Neuron (in vitro differentiated cells): ENCODE data around the gene LENEP.

Source experiments
- H2AFZ ChIP-seq: one replicate; pipeline ENCODE4 v1.6.1; 2013; ENCODE audit warnings: low read depth, mild to moderate bottlenecking, inconsistent platforms, low read length, moderate library complexity
- H3K27me3 ChIP-seq: one replicate; pipeline ENCODE4 v1.6.1; 2013; ENCODE audit warnings: low read length; ENCODE audit not compliant: insufficient read depth
- H3K36me3 ChIP-seq: one replicate; pipeline ENCODE4 v1.6.1; 2013; ENCODE audit warnings: low read length; ENCODE audit not compliant: insufficient read depth
- H3K4me1 ChIP-seq: one replicate; pipeline ENCODE4 v1.6.1; 2013; ENCODE audit warnings: low read length; ENCODE audit not compliant: insufficient read depth
- H3K4me3 ChIP-seq: 2 replicates; pipeline ENCODE4 v1.5.1; 2013; ENCODE audit warnings: mild to moderate bottlenecking, low read length, moderate library complexity
- H3K9me3 ChIP-seq: one replicate; pipeline ENCODE4 v1.6.1; 2013; ENCODE audit warnings: low read length

LENEP gene

DNA sequence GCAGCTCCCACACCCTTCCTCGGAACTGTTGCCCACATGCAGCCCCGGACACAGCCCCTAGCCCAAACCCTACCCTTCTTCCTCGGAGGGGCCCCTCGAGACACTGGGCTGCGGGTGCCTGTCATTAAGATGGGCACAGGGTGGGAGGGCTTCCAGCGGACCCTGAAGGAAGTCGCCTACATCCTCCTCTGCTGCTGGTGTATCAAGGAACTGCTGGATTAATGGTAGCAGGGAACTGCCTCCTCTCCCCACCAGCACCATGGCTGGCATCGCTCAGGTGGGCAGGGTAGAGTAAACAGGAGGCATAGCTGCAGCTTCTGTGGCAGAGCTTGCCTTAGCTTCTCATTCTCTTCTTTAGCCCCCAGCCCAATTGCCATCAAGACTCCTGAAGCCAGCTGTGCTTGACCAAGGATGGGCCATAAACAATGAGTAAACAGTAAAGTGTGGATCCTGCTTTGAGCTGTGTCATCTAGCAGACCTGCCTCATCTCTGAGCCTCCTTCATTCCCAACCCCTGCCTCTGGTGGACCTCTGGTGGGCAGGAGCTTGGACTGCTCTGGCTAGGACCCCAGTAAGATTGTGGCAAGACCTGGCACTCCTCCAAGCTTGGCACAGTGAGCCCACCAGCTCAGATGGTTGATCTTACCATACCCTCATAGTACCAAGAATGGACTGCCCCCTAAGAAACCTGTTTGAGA is at the start of gene LENEP:
Gene LENEP (plus strand): TSS at position 15 of the 697 bp plus-strand sequence. CDS start 22 bp downstream, at position 37.
- no peak within 1 kb of the TSS for H2AFZ ChIP-seq
- H3K4me1 ChIP-seq: peaks cover 2% of the 10 kb centered on the region
- H3K27me3 ChIP-seq: no peaks in the 10 kb centered on the region
- no peak within 1 kb of the TSS for H3K4me3 ChIP-seq
- peaks cover 24% of the 10 kb centered on the region for H3K36me3 ChIP-seq
- no peaks in the 10 kb centered on the region for H3K9me3 ChIP-seq

- no peaks in the 10 kb centered on the region for H3K27me3 ChIP-seq
Measured at GRCh38 chr1:154943649-154944400, 49.6 kb upstream of the LENEP start.

GRCh38 chr1:154944401-154945159 is 48.8 kb upstream of the LENEP start:
- Histone ChIP-seq H3K4me3 (no peak overlapping the region), H2AFZ (no peak overlapping the region), H3K36me3 (peaks cover 15% of the 10 kb centered on the region), H3K4me1 (peaks cover 42% of the 10 kb centered on the region), H3K27me3 (no peaks in the 10 kb centered on the region), H3K9me3 (no peaks in the 10 kb centered on the region)

More at GRCh38 chr1:154943649-154944400, 49.6 kb upstream of the LENEP start:
- no peak overlapping the region for H3K4me3 ChIP-seq
- no peaks in the 10 kb centered on the region for H3K9me3 ChIP-seq
- H3K36me3 ChIP-seq: peaks cover 15% of the 10 kb centered on the region
- H3K4me1 ChIP-seq: peaks cover 42% of the 10 kb centered on the region
- H2AFZ ChIP-seq: no peak overlapping the region

GRCh38 chr1:154945160-154945961 is 48.0 kb upstream of the LENEP start:
- Histone ChIP-seq H3K4me1 (peaks cover 37% of the 10 kb centered on the region), H3K27me3 (no peaks in the 10 kb centered on the region), H3K4me3 (no peak overlapping the region), H3K9me3 (no peaks in the 10 kb centered on the region), H3K36me3 (peaks cover 17% of the 10 kb centered on the region), H2AFZ (no peak overlapping the region)

- Histone ChIP-seq H3K36me3 (peaks cover 25% of the 10 kb centered on the region), H3K9me3 (no peaks in the 10 kb centered on the region), H2AFZ (no peak overlapping the region), H3K27me3 (no peaks in the 10 kb centered on the region), H3K4me1 (peaks cover 29% of the 10 kb centered on the region), H3K4me3 (no peak overlapping the region)
Measured at GRCh38 chr1:154945962-154946850, 47.2 kb upstream of the LENEP start.

- H2AFZ ChIP-seq: no peak overlapping the region
- H3K36me3 ChIP-seq: peaks cover 30% of the 10 kb centered on the region
- no peaks in the 10 kb centered on the region for H3K9me3 ChIP-seq
- no peaks in the 10 kb centered on the region for H3K27me3 ChIP-seq
- no peak overlapping the region for H3K4me3 ChIP-seq
- H3K4me1 ChIP-seq: peaks cover 14% of the 10 kb centered on the region
Measured at GRCh38 chr1:154948079-154948478, 45.3 kb upstream of the LENEP start.

DNA sequence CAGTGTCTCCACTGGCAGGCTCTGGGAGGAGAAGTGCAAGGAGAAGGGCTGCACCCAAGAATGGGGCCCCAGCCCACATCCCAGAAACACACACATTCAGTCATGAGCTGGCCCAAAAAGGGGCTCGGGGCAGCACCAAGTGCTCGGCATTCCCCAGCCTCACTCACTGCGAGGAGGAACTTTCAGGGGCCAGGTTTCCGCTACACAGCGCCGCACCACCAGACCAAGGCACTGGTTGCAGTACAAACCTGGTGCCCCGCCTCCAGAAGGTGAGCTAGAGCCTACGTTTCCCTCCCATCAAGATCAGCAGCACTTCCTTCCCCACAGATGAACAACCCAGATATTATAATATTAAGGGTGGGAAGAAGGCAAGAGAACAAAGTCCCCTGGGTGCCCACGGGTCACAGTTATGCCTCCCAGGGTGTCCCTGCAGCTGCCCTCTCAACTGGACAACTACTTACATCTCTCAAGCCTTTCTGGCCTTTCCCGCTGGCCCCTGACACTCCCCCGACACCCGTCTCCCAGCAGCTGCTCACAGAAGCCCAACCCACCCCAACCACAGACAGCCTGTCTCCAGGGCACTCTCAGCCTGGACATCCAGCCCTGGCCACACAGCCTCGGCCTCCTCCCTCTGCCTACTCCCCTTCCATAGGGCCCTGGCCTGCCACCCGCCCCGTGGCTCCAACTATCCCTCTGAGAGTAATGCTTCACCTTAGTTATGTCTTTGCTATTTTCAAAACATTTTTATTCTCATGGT is 41.3 kb upstream of the LENEP start:
- Histone ChIP-seq H3K4me3 (no peak overlapping the region), H3K36me3 (peaks cover 18% of the 10 kb centered on the region)

DNA sequence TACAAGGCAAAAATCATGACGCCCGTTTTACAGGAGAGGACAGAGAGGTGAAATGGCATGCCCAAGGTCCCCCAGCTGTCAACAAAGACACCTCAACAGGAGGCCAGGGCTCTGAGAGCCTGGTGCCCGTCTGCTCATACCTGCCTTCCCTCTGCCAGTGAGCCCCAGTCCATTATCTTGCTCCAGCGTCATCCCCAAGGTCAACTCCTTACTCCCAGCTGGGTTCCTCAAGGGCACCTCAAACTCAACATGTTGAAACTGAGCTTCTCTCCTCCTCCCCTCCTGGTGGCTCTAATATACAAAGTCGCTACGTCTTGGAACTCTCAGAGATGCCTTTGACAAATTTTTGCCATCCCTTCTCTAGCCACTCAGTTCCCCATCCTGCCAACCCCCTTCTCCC is 40.7 kb upstream of the LENEP start:
- Histone ChIP-seq H3K36me3 (peaks cover 18% of the 10 kb centered on the region), H3K27me3 (no peaks in the 10 kb centered on the region), H3K4me1 (peaks cover 41% of the 10 kb centered on the region), H3K9me3 (no peaks in the 10 kb centered on the region), H2AFZ (no peak overlapping the region), H3K4me3 (no peak overlapping the region)

More for the DNA sequence above, 41.3 kb upstream of the LENEP start:
- Histone ChIP-seq H3K4me1 (peaks cover 39% of the 10 kb centered on the region), H2AFZ (no peak overlapping the region), H3K27me3 (no peaks in the 10 kb centered on the region), H3K9me3 (no peaks in the 10 kb centered on the region)

DNA sequence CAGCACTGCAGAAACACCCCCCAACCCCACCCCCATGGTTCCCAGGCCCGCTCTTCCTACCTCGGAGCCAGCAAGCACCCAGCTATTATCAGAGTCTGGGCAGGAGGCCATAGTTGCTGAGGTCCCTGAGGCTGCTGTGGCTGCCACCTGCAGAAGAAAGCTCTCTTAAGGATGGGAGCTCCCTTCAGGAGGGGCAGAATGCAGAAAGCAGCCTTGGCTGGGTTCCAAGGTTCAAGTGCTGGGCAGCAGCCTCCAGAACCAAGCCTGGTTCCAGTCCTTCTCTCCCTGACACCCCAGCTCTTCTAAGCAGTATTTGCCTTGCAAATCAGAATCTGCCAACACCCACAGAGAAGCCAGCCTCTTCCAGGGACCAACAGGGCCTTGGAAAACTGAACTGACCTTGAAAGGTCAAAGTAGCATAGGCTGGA is 39.8 kb upstream of the LENEP start:
- Histone ChIP-seq H3K36me3 (peaks cover 20% of the 10 kb centered on the region), H3K4me3 (no peak overlapping the region), H3K4me1 (peaks cover 41% of the 10 kb centered on the region), H2AFZ (no peak overlapping the region), H3K27me3 (no peaks in the 10 kb centered on the region), H3K9me3 (no peaks in the 10 kb centered on the region)

DNA sequence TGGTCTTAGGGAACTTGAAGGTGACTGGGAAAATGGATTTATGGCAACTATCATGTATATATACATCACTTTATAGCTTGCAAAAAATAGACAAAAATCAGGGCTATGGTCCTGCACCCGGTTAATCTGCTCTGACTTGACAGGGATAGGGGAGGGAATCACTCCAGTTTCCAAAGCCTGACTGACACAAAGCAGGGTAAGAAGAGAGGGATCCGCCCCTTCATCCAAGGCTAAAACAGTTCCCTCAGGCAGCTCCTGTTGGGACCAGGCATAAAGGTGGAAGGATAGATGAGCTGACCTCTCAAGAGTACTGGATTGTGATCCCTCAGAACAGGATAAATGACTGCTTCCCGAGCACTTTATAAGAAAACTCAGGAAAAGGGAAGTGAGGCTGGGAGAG is 38.8 kb upstream of the LENEP start:
- Histone ChIP-seq H3K9me3 (no peaks in the 10 kb centered on the region), H3K4me3 (peak overlapping the region; percentile 65), H3K27me3 (no peaks in the 10 kb centered on the region), H3K4me1 (peaks cover 41% of the 10 kb centered on the region), H2AFZ (no peak overlapping the region), H3K36me3 (peaks cover 28% of the 10 kb centered on the region)

- no peaks in the 10 kb centered on the region for H3K9me3 ChIP-seq
- H2AFZ ChIP-seq: no peak overlapping the region
- H3K4me3 ChIP-seq: peak overlapping the region; percentile 65
- H3K27me3 ChIP-seq: no peaks in the 10 kb centered on the region
- peaks cover 41% of the 10 kb centered on the region for H3K4me1 ChIP-seq
- peaks cover 31% of the 10 kb centered on the region for H3K36me3 ChIP-seq
Measured at GRCh38 chr1:154955039-154955717, 38.2 kb upstream of the LENEP start.
